HEK293 (cell line): ENCODE data around the gene NAT10.

ENCODE experiments used
- CTCF ChIP-seq: fragments of 450-650 bp; formaldehyde crosslinking; IDR thresholded peaks from 2 replicates; pipeline ENCODE4 v1.5.1; 2016; ENCODE audit warnings: missing biosample characterization, missing genetic modification characterization
- ZNF10 ChIP-seq: fragments of 450-650 bp; formaldehyde crosslinking; IDR thresholded peaks from 2 replicates; pipeline ENCODE4 v1.5.1; 2017; ENCODE audit warnings: missing biosample characterization, missing genetic modification characterization
- ZNF398 ChIP-seq: fragments of 450-650 bp; formaldehyde crosslinking; IDR thresholded peaks from 2 replicates; pipeline ENCODE4 v1.5.1; 2017; ENCODE audit warnings: missing biosample characterization, missing genetic modification characterization
- ZNF692 ChIP-seq: fragments of 450-650 bp; formaldehyde crosslinking; IDR thresholded peaks from 2 replicates; pipeline ENCODE4 v1.5.1; 2016; ENCODE audit warnings: missing biosample characterization, missing genetic modification characterization
- ZSCAN5A ChIP-seq: fragments of 450-650 bp; formaldehyde crosslinking; IDR thresholded peaks from 2 replicates; pipeline ENCODE4 v1.5.1; 2016; ENCODE audit warnings: missing biosample characterization, missing genetic modification characterization
- TF ChIP-seq, protein P1 (sequence below): fragments of 450-650 bp; formaldehyde crosslinking; IDR thresholded peaks from 2 replicates; pipeline ENCODE4 v1.5.1; 2016; ENCODE audit warnings: missing biosample characterization, missing genetic modification characterization
- TF ChIP-seq, protein P2 (sequence below): fragments of 450-650 bp; formaldehyde crosslinking; IDR thresholded peaks from 2 replicates; pipeline ENCODE4 v1.5.1; 2016; ENCODE audit warnings: missing biosample characterization, missing genetic modification characterization, low read depth

GRCh38 chr11:34167961-34168360, 62.5 kb downstream of the NAT10 start:
- TF ChIP-seq, protein P1, sequence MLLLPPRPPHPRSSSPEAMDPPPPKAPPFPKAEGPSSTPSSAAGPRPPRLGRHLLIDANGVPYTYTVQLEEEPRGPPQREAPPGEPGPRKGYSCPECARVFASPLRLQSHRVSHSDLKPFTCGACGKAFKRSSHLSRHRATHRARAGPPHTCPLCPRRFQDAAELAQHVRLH (tag by site-specific recombination), result no peak
- TF ChIP-seq ZNF398 (no peak), CTCF (tag by site-specific recombination) (no peak), ZNF10 (tag by site-specific recombination) (no peak), ZNF692 (tag by site-specific recombination) (no peak), ZSCAN5A (tag by site-specific recombination) (no peak)
- TF ChIP-seq, protein P2, sequence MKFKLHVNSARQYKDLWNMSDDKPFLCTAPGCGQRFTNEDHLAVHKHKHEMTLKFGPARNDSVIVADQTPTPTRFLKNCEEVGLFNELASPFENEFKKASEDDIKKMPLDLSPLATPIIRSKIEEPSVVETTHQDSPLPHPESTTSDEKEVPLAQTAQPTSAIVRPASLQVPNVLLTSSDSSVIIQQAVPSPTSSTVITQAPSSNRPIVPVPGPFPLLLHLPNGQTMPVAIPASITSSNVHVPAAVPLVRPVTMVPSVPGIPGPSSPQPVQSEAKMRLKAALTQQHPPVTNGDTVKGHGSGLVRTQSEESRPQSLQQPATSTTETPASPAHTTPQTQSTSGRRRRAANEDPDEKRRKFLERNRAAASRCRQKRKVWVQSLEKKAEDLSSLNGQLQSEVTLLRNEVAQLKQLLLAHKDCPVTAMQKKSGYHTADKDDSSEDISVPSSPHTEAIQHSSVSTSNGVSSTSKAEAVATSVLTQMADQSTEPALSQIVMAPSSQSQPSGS (tag by site-specific recombination), result no peak
